K562 (cell line): Measurements from ENCODE around the gene TRMT1.

Experiments used
- FOXJ2 ChIP-seq: fragments of 200-800 bp; sonication (Bioruptor generic); IDR thresholded peaks from 2 replicates; pipeline ENCODE4 v1.6.1; 2016; ENCODE audit warnings: missing genetic modification characterization, missing compliant biosample characterization
- JUND ChIP-seq, 2 experiments: IDR thresholded peaks; 2 replicates in 1 of 2; 3 replicates in 1 of 2; pipeline ENCODE4 v1.6.1; 2011; ENCODE audit warnings: borderline replicate concordance in 2 of 2, low read depth in 2 of 2, low read length in 2 of 2, improper control_type of control experiment in 1 of 2, missing biosample characterization in 1 of 2, missing genetic modification characterization in 1 of 2, missing genetic modification reagents in 1 of 2
- NR2F6 ChIP-seq: fragments of 450-650 bp; formaldehyde crosslinking; IDR thresholded peaks from 2 replicates; pipeline ENCODE4 v1.4.0; 2020; ENCODE audit warnings: mild to moderate bottlenecking
- POLR2G ChIP-seq: fragments of 200-400 bp; formaldehyde crosslinking; IDR thresholded peaks from 2 replicates; pipeline ENCODE4 v1.6.1; 2017; ENCODE audit warnings: low read depth, mild to moderate bottlenecking, antibody characterized with exemption, low read length, moderate library complexity
- RAD21 ChIP-seq, 2 experiments: fragments of 250-450 bp in 1 of 2; fragments of 450-650 bp in 1 of 2; sonication (Bioruptor Pico) in 1 of 2; formaldehyde crosslinking in 1 of 2; IDR thresholded peaks in 1 of 2; conservative IDR thresholded peaks in 1 of 2; 2 replicates each; pipeline versions ENCODE4 v1.4.0 to v1.8.0; 2020 to 2022; ENCODE audit warnings: mild to moderate bottlenecking in 2 of 2, moderate library complexity in 1 of 2
- SIN3A ChIP-seq, 2 experiments: fragments of 150-350 bp in 1 of 2; IDR thresholded peaks; 2 replicates each; pipeline ENCODE4 v1.6.1; 2011 to 2016; ENCODE audit warnings: borderline replicate concordance in 2 of 2, low read depth in 2 of 2, low read length in 2 of 2, mild to moderate bottlenecking in 2 of 2, moderate library complexity in 2 of 2; ENCODE audit not compliant: control insufficient read depth in 1 of 2
- ZNF696 ChIP-seq: fragments of 250-450 bp; sonication (Bioruptor Pico); conservative IDR thresholded peaks from 2 replicates; pipeline ENCODE4 v1.4.0; 2020; ENCODE audit warnings: mild to moderate bottlenecking, moderate library complexity

GRCh38 chr19:13117772-13118423 is 1.4 kb upstream of the TRMT1 start, which contains the start of gene NACC1:
- TF ChIP-seq JUND (IDR thresholded peaks at IDR 0.05; ENCODE audit: borderline replicate concordance, low read depth, low read length), result peak; percentile 72
- no peak; the same call in 2 of the 3 replicates for TF ChIP-seq JUND (tag; IDR thresholded peaks at IDR 0.05; ENCODE audit: borderline replicate concordance, low read depth, low read length)
- no peak for TF ChIP-seq FOXJ2 (tag)
- TF ChIP-seq SIN3A (IDR thresholded peaks at IDR 0.05; ENCODE audit: borderline replicate concordance in 2 of 2, control insufficient read depth in 1 of 2, low read depth in 2 of 2, low read length in 2 of 2), result peak in 1 of 2 experiments; percentile 33; a peak in 1 of 4 replicates
- no peak for TF ChIP-seq NR2F6 (CRISPR knock-in tag)
- 0 out of 4 replicates have a peak, but pooled peaks of 1 of the 2 experiments have one; percentile 9 for TF ChIP-seq RAD21 (CRISPR knock-in tag; conservative IDR thresholded peaks at IDR 0.05 in 1 of 2, IDR thresholded peaks at IDR 0.05 in 1 of 2)
- TF ChIP-seq POLR2G, result peak; percentile 69
- TF ChIP-seq ZNF696 (CRISPR knock-in tag), result no peak
